GM12878 (cell line): Measurements from ENCODE around the gene OR8G5. TPM values are rescaled to one million over a fixed set of nuclear protein-coding genes. Genes with fewer than 3 reads are reported as not detected.
"Not testable (repeated sequence)": the region's sequence is repeated elsewhere in the genome, so short reads cannot be mapped to it uniquely, and the experiment has no call there.

Experiments used
- ATAC-seq: fragments of 200-7000 bp; cut with Tn5 transposase; 3 replicates; pipeline ENCODE4 v1.9.1; 2020; ENCODE audit warnings: mild to moderate bottlenecking, moderate library complexity
- BruUV-seq: library from RNA; stranded (reverse); fragments of 400-500 nt; replicated peaks from 2 replicates; lab custom pipeline; 2021; lab: Mats Ljungman, UMichigan
- CTCF ChIA-PET: fragments of 300-600 bp; sonication (Branson Sonifier 250); formaldehyde crosslinking; extraction: SDS; loops from one replicate; lab custom pipeline; 2021; ENCODE audit warnings: inconsistent platforms; lab: Yijun Ruan, JAX
- POLR2A ChIA-PET: fragments of 350-600 bp; formaldehyde crosslinking; extraction: SDS; loops from one replicate; lab custom pipeline; 2021; ENCODE audit warnings: inconsistent platforms; lab: Charles Lee
- RAD21 ChIA-PET: fragments of 300-600 bp; sonication (Branson Sonifier 250); formaldehyde crosslinking; loops from one replicate; lab custom pipeline; 2023; ENCODE audit warnings: antibody characterized with exemption; ENCODE audit not compliant: unreplicated experiment; lab: Charles Lee
- SMC1A ChIA-PET: fragments of 300-600 bp; sonication (Branson Sonifier 250); formaldehyde crosslinking; loops from one replicate; lab custom pipeline; 2023; ENCODE audit not compliant: unreplicated experiment, uncharacterized antibody; lab: Charles Lee
- DNase-seq: peaks from one replicate; pipeline ENCODE4 v3.0.0-alpha.2; 2011; ENCODE audit warnings: low read depth, low spot score
- FAIRE-seq: peaks from 3 replicates; lab custom pipeline; 2011; peaks lifted over from hg19 to GRCh38; lab: Jason Lieb, UNC
- H2AFZ ChIP-seq: 2 replicates; pipeline ENCODE4 v1.6.0; 2011; ENCODE audit warnings: low read depth, low read length, control low read depth; ENCODE audit not compliant: control insufficient read depth
- H3K27ac ChIP-seq: 2 replicates; pipeline ENCODE4 v1.5.1; 2011; ENCODE audit warnings: control low read depth; ENCODE audit not compliant: control insufficient read depth, insufficient read depth
- H3K27me3 ChIP-seq, 2 experiments: replicated peaks in 1 of 2; 2 replicates each; pipeline versions ENCODE4 v1.6.0 to v1.6.1; 2011; ENCODE audit warnings: low read length in 1 of 2; ENCODE audit not compliant: control insufficient read depth in 2 of 2, insufficient read depth in 2 of 2
- H3K36me3 ChIP-seq, 2 experiments: 2 replicates each; pipeline ENCODE4 v1.5.1; 2011; ENCODE audit warnings: low read length in 1 of 2; ENCODE audit not compliant: control insufficient read depth in 2 of 2, insufficient read depth in 2 of 2
- H3K4me1 ChIP-seq: 2 replicates; pipeline ENCODE4 v1.6.1; 2011; ENCODE audit warnings: mild to moderate bottlenecking, low read length, moderate library complexity, mixed read lengths; ENCODE audit not compliant: control insufficient read depth, insufficient read depth
- H3K4me2 ChIP-seq: 2 replicates; pipeline ENCODE4 v1.6.0; 2011; ENCODE audit warnings: control low read depth; ENCODE audit not compliant: control insufficient read depth, insufficient read depth
- H3K4me3 ChIP-seq: fragments of 200-600 bp; sonication (generic); 2 replicates; pipeline ENCODE4 v1.5.1; 2016
- H3K79me2 ChIP-seq: 2 replicates; pipeline ENCODE4 v1.6.0; 2011; ENCODE audit warnings: low read length; ENCODE audit not compliant: control insufficient read depth, insufficient read depth
- H3K9ac ChIP-seq: 2 replicates; pipeline ENCODE4 v1.8.0; 2011; ENCODE audit warnings: low read length, control low read depth, mixed read lengths; ENCODE audit not compliant: control insufficient read depth, insufficient read depth
- H3K9me3 ChIP-seq: replicated peaks from 3 replicates; pipeline ENCODE4 v1.5.1; 2011; ENCODE audit warnings: mild to moderate bottlenecking, low read length; ENCODE audit not compliant: control insufficient read depth, insufficient read depth
- H4K20me1 ChIP-seq: 2 replicates; pipeline ENCODE4 v1.6.0; 2011; ENCODE audit not compliant: control insufficient read depth, insufficient read depth
- BCL3 ChIP-seq: IDR thresholded peaks from 2 replicates; pipeline ENCODE4 v1.6.1; 2011; ENCODE audit warnings: borderline replicate concordance, low read depth, mild to moderate bottlenecking, moderate library complexity, low read length; ENCODE audit not compliant: insufficient read depth, poor library complexity, severe bottlenecking
- E4F1 ChIP-seq: fragments of 450-650 bp; IDR thresholded peaks from 2 replicates; pipeline ENCODE4 v1.6.1; 2018; ENCODE audit warnings: borderline replicate concordance, mild to moderate bottlenecking; ENCODE audit not compliant: partially characterized antibody
- JUNB ChIP-seq: IDR thresholded peaks from 2 replicates; pipeline ENCODE4 v1.6.1; 2016; ENCODE audit warnings: antibody characterized with exemption, mild to moderate bottlenecking
- NRF1 ChIP-seq: conservative IDR thresholded peaks from 2 replicates; pipeline ENCODE4 v1.6.1; 2011; ENCODE audit warnings: mild to moderate bottlenecking, low read depth, low read length, improper control_type of control experiment
- PBX3 ChIP-seq: IDR thresholded peaks from 2 replicates; pipeline ENCODE4 v1.6.1; 2011; ENCODE audit warnings: mild to moderate bottlenecking, low read depth, low read length, moderate library complexity; ENCODE audit not compliant: insufficient replicate concordance
- RBBP5 ChIP-seq: fragments of 200-600 bp; sonication (generic); conservative IDR thresholded peaks from 2 replicates; pipeline ENCODE4 v1.6.1; 2016
- YBX1 ChIP-seq: fragments of 450-650 bp; IDR thresholded peaks from 2 replicates; pipeline ENCODE4 v1.6.1; 2016; ENCODE audit warnings: antibody characterized with exemption
- ZBTB40 ChIP-seq: fragments of 450-650 bp; IDR thresholded peaks from 2 replicates; pipeline ENCODE4 v1.6.1; 2016; ENCODE audit warnings: mild to moderate bottlenecking, moderate library complexity, borderline replicate concordance
- ZNF274 ChIP-seq: IDR thresholded peaks from one replicate; pipeline ENCODE4 v1.8.0; 2011; ENCODE audit not compliant: insufficient read length, insufficient read depth
- WGBS: methylation state at CpG from one replicate; pipeline ENCODE4 v1.1.6; 2016; ENCODE audit warnings: low lambda C conversion rate; ENCODE audit not compliant: insufficient replicate concordance, insufficient coverage; ENCODE audit errors: missing lambda C conversion rate; 5-methylcytosine and 5-hydroxymethylcytosine counted together
- in situ Hi-C: fragments of 300-500 bp; cut with MboI; formaldehyde crosslinking; loops from 9 replicates; pipeline ENCODE4 v1.14.3; 2018; ENCODE audit warnings: mixed read lengths
- intact Hi-C: fragments of 100-400 bp; cut with micrococcal nuclease; formaldehyde crosslinking; loops from one replicate; pipeline ENCODE4 v1.14.2; 2022; ENCODE audit not compliant: unreplicated experiment
- polyA plus RNA-seq, 11 experiments: library from polyadenylated mRNA; depleted of rRNA in 4 of 11; unstranded in 6 of 11; stranded (reverse) in 5 of 11; fragments of >200 nt; fragmentation: Nextera tagmentation in 4 of 11; fragmentation: Illumina TruSeq in 1 of 11; extraction: Ambion mirVana in 4 of 11; extraction: Trizol in 1 of 11; gene quantifications; 1 replicate in 1 of 11; 2 replicates in 10 of 11; pipeline versions ENCODE4 v1.2.1 to v1.2.3, GENCODE V29; 2011 to 2016; ENCODE audit warnings: inconsistent platforms in 2 of 11, missing spikeins in 2 of 11, low read depth in 1 of 11
- total RNA-seq, 4 experiments: library from RNA; depleted of rRNA in 3 of 4; stranded (reverse); fragments of >200 nt in 3 of 4; fragmentation: Illumina TruSeq in 1 of 4; extraction: Trizol in 1 of 4; gene quantifications; 2 replicates each; pipeline versions ENCODE4 v1.2.1 to v1.2.3, GENCODE V29; 2013 to 2021

The OR8G5 gene
- total and polyA plus RNA-seq, 10 of the 15 experiments (the other 5 are each of a cell fraction or from before 2014, with no cell fraction given) = not detected

DNA sequence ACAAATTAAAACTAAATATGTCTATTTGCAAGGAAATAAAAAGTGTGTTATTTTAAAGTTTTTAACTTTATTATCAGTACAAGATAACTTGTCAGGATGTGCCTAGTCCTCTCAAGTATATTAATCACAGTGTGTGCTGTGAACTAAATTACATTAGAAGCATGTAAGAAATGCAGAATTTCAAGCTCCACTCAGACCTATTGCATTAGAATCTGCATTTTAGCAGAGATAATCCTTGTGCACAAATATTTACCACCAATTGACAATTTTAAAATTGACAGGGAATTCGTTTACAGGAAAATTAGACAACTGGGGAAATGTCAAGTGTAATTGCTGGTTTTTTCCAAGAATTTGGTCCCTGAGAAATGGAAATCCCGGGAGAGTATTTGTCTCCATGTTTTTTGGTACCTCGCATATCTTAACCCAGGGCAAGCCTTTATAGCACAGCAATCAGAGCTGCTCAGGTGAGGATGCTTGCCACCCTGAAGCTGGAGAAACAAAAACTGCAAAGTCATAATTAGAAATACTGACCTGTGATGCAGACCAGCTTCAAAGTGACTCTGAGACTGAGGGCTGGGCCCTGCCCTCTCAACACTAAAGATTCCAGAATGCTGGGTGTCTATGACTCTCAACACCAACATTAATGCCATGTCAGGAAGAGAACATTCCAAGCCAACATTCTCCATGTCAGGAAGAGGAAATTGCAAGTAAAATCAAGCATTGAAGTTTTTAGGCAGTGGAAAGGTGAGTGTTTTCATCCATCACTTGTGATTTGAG, 15.4 kb upstream of the OR8G5 start, which contains the start of gene OR8G1 (continued):
- TF ChIP-seq PBX3 = no peak
- no peak for TF ChIP-seq ZBTB40
- TF ChIP-seq JUNB = no peak
- TF ChIP-seq RBBP5 = no peak
- TF ChIP-seq ZNF274 = no peak
- TF ChIP-seq BCL3 = no peak
- no peak for TF ChIP-seq E4F1
- no peak for TF ChIP-seq NRF1
- TF ChIP-seq YBX1 = no peak
- TF ChIP-seq, all 136 proteins: peak for 0

DNA sequence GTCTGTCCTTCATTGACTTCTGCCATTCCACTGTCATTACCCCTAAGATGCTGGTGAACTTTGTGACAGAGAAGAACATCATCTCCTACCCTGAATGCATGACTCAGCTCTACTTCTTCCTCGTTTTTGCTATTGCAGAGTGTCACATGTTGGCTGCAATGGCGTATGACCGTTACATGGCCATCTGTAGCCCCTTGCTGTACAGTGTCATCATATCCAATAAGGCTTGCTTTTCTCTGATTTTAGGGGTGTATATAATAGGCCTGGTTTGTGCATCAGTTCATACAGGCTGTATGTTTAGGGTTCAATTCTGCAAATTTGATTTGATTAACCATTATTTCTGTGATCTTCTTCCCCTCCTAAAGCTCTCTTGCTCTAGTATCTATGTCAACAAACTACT, 6.3 kb upstream of the OR8G5 start:
- CTCF ChIA-PET, in situ Hi-C loops, H2AFZ ChIP-seq, H3K9ac ChIP-seq, RAD21 ChIA-PET, H3K4me2 ChIP-seq, H3K79me2 ChIP-seq, DNase-seq, H3K36me3 ChIP-seq, POLR2A ChIA-PET, H3K27me3 ChIP-seq, BruUV-seq, ATAC-seq, H3K4me1 ChIP-seq, intact Hi-C loops, H3K4me3 ChIP-seq, H4K20me1 ChIP-seq, H3K27ac ChIP-seq, H3K9me3 ChIP-seq, FAIRE-seq: not testable (repeated sequence)
- WGBS = 17% methylated on average over 3 of the region's 3 CpGs
- SMC1A ChIA-PET = interaction anchor here (1.0 kb wide), 1 partner anchor 12 kb away, joined by 3 read pairs; no protein-coding TSS in a partner anchor
